ENCODE results near the gene ABTB2. TPM values are rescaled to one million over a fixed set of nuclear protein-coding genes. Genes with fewer than 3 reads are reported as not detected.
"Not testable (repeated sequence)": the region's sequence is repeated elsewhere in the genome, so short reads cannot be mapped to it uniquely, and the experiment has no call there.

ABTB2 gene
- total RNA-seq, 1 donor from 2014 or later, result 72.8 TPM

DNA sequence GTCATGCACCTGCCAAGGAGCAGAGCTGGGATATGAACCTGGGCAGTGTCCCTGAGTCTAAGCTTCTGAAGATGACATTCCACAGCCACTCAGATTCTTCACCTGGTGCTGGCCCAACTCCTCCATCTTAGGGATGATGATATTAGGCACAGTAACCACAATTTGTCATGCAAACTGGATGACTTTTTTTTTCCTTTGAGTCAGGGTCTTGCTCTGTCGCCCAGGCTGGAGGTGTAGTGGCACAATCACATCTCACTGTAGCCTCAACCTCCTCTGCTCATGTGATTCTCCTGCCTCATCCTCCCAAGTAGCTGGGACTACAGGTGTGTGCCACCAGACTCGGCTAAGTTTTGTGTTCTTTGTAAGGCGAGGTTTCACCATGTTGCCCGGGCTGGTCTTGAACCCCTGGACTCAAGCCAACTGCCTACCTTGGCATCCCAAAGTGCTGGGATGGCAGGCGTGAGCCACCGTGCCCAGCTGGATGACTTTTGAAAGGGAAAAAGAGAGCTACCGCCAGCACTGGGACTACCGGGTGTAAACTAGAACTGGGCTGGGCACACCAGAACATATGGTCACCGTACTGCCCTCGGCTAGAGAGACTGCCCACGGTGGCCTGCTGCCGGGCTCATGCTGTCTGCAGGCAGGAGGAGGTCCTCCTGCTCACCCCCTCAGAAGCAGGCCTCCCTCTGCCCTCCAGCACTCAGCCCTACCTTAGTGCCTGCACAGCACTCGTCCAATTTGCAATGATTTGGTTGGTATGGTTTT lies 174.7 kb downstream of the ABTB2 start:
- DNase-seq (ENCODE audit: low spot score), result no peak
- Mint-ChIP-seq H3K4me1 (ENCODE audit: unreplicated experiment) (peaks cover 54% of the 10 kb centered on the region), H3K27me3 (ENCODE audit: unreplicated experiment) (peaks cover 18% of the 10 kb centered on the region), H3K36me3 (ENCODE audit: low read depth, unreplicated experiment) (peaks cover 17% of the 10 kb centered on the region), H3K9me3 (ENCODE audit: unreplicated experiment) (no peaks in the 10 kb centered on the region), H3K4me3 (ENCODE audit: unreplicated experiment) (peak overlapping the region; percentile 4), H3K27ac (ENCODE audit: unreplicated experiment) (no peak overlapping the region)
- TF ChIP-seq, protein P1, sequence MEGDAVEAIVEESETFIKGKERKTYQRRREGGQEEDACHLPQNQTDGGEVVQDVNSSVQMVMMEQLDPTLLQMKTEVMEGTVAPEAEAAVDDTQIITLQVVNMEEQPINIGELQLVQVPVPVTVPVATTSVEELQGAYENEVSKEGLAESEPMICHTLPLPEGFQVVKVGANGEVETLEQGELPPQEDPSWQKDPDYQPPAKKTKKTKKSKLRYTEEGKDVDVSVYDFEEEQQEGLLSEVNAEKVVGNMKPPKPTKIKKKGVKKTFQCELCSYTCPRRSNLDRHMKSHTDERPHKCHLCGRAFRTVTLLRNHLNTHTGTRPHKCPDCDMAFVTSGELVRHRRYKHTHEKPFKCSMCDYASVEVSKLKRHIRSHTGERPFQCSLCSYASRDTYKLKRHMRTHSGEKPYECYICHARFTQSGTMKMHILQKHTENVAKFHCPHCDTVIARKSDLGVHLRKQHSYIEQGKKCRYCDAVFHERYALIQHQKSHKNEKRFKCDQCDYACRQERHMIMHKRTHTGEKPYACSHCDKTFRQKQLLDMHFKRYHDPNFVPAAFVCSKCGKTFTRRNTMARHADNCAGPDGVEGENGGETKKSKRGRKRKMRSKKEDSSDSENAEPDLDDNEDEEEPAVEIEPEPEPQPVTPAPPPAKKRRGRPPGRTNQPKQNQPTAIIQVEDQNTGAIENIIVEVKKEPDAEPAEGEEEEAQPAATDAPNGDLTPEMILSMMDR (IDR thresholded peaks at IDR 0.05; ENCODE audit: unreplicated experiment), result no peak

DNA sequence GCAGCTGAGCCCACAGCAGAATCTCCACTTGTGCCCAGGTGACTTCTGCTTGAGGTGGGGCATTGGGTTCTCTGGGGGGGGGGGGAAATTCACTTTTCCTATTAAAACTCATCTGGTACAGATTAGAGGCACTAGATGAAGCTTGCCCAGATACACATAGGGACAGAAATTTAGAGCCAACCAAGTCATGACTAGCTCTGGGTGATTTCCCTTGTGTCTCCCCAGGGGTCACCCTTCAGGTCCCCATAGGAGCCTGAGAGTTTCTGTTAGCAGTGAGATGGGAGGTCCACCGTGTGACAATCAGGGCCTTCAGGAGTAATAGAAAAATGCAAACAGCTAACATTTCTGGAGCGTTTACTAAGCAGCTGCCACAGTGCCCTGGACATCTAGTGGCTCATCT lies 175.4 kb downstream of the ABTB2 start:
- H3K36me3 Mint-ChIP-seq (ENCODE audit: low read depth, unreplicated experiment), result peaks cover 21% of the 10 kb centered on the region
- H3K4me1 Mint-ChIP-seq (ENCODE audit: unreplicated experiment), result peaks cover 52% of the 10 kb centered on the region
- H3K9me3 Mint-ChIP-seq (ENCODE audit: unreplicated experiment), result no peaks in the 10 kb centered on the region
- no peak overlapping the region for H3K27ac Mint-ChIP-seq (ENCODE audit: unreplicated experiment)
- H3K27me3 Mint-ChIP-seq (ENCODE audit: unreplicated experiment), result peaks cover 12% of the 10 kb centered on the region
- H3K4me3 Mint-ChIP-seq (ENCODE audit: unreplicated experiment), result no peak overlapping the region
- DNase-seq (ENCODE audit: low spot score), result no peak
- TF ChIP-seq, protein P1 (IDR thresholded peaks at IDR 0.05; ENCODE audit: unreplicated experiment), result no peak

DNA sequence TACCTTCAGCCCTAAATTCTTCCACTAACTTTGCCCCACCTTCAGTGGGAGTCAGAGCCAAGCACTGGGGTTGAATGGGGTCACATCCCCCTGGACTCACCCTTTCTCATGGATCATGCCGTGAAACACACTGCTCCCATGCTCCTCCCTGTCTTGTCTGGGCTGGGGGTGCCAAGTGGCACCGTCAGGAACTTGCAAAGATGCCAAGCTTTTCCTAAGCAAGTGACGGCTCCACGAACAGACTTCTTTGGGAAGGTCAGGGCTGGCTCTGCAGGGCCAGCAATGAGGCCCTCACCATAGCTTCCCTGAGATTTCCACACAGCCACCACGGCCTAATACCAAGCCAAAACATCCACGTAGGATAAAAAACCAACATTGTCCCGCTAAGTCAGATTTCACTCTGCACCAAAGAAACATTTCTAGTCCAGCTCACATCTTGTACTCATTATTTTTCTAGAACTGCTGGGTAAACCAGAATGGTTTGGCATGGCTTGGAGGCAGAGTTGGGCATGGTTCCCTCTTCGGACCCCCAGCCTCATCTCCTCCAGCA lies 175.9 kb downstream of the ABTB2 start:
- Mint-ChIP-seq H3K27ac (ENCODE audit: unreplicated experiment) (no peak overlapping the region), H3K4me3 (ENCODE audit: unreplicated experiment) (no peak overlapping the region), H3K27me3 (ENCODE audit: unreplicated experiment) (peaks cover 12% of the 10 kb centered on the region), H3K9me3 (ENCODE audit: unreplicated experiment) (no peaks in the 10 kb centered on the region), H3K36me3 (ENCODE audit: low read depth, unreplicated experiment) (peaks cover 21% of the 10 kb centered on the region), H3K4me1 (ENCODE audit: unreplicated experiment) (peaks cover 51% of the 10 kb centered on the region)
- TF ChIP-seq, protein P1 (IDR thresholded peaks at IDR 0.05; ENCODE audit: unreplicated experiment), result no peak
- no peak for DNase-seq (ENCODE audit: low spot score)

DNA sequence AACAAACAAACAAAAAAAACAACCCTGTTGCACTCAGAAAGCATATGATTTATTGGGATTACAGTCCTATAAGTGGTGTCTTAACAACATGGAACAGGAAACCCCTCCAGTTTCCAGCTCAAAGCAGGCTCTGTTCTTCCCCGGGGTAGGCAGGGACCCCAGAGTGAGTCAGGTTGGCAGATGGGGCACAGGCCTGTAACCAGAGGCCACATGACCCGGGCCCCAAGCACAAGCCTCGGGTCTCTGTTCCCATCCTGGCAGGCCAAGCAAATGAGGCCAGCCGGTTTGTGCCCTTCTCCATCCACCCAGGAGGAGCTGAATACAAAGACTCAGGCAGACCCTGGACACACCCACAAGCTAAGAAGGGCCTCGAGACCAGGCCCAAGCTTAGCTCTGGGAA lies 176.6 kb downstream of the ABTB2 start:
- TF ChIP-seq, protein P1 (IDR thresholded peaks at IDR 0.05; ENCODE audit: unreplicated experiment), result no peak
- Mint-ChIP-seq H3K9me3 (ENCODE audit: unreplicated experiment) (no peaks in the 10 kb centered on the region), H3K4me1 (ENCODE audit: unreplicated experiment) (peaks cover 52% of the 10 kb centered on the region), H3K27me3 (ENCODE audit: unreplicated experiment) (peaks cover 10% of the 10 kb centered on the region), H3K36me3 (ENCODE audit: low read depth, unreplicated experiment) (peaks cover 21% of the 10 kb centered on the region), H3K4me3 (ENCODE audit: unreplicated experiment) (no peak overlapping the region), H3K27ac (ENCODE audit: unreplicated experiment) (no peak overlapping the region)
- DNase-seq (ENCODE audit: low spot score), result no peak

DNA sequence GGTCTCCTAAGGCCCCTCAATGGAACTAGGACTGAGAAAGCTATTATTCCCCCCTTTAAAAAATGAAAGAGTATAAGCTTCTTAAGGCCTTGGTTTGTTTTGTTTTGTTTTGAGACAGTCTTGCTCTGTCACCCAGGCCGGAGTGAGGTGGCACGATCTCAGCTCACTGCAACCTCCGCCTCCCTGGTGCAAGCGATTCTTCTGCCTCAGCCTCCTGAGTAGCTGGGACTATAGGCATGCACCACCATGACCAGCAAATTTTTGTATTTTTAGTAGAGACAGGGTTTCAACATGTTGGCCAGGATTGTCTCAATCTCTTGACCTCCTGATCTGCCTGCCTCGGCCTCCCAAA lies 177.0 kb downstream of the ABTB2 start:
- Mint-ChIP-seq H3K36me3 (ENCODE audit: low read depth, unreplicated experiment) (peaks cover 21% of the 10 kb centered on the region), H3K27me3 (ENCODE audit: unreplicated experiment) (peaks cover 11% of the 10 kb centered on the region), H3K4me1 (ENCODE audit: unreplicated experiment) (peaks cover 49% of the 10 kb centered on the region)
- H3K27ac Mint-ChIP-seq (ENCODE audit: unreplicated experiment); H3K9me3 Mint-ChIP-seq (ENCODE audit: unreplicated experiment); H3K4me3 Mint-ChIP-seq (ENCODE audit: unreplicated experiment); DNase-seq (ENCODE audit: low spot score): not testable (repeated sequence)
